PC-9 (cell line): ENCODE data around the gene TSR3. TPM values are rescaled to one million over a fixed set of nuclear protein-coding genes. Genes with fewer than 3 reads are reported as not detected.
A peak's percentile ranks its signal among the peaks of the same experiment; 100 is the strongest.

Source experiments
- BruUV-seq: library from RNA; stranded (reverse); fragments of 400-500 nt; replicated peaks from 2 replicates; lab custom pipeline; 2021; lab: Mats Ljungman, UMichigan
- CTCF ChIA-PET: fragments of 300-600 bp; sonication (Branson Sonifier 250); formaldehyde crosslinking; loops from one replicate; lab custom pipeline; 2022; ENCODE audit warnings: antibody characterized with exemption; lab: Charles Lee
- POLR2A ChIA-PET: fragments of 300-600 bp; sonication (Branson Sonifier 250); formaldehyde crosslinking; loops from one replicate; lab custom pipeline; 2022; ENCODE audit warnings: antibody characterized with exemption; ENCODE audit not compliant: unreplicated experiment; lab: Charles Lee
- DNase-seq, 2 experiments: peaks; one replicate each; pipeline versions ENCODE4 v3.0.0 to v3.0.0-alpha.2; 2015 to 2022; ENCODE audit warnings: mixed read lengths in 1 of 2
- H2AFZ ChIP-seq: fragments of 200-600 bp; sonication (generic); 2 replicates; pipeline ENCODE4 v1.8.1; 2017; ENCODE audit warnings: antibody characterized with exemption
- H3F3A ChIP-seq: fragments of 200-600 bp; sonication (generic); 2 replicates; pipeline ENCODE4 v1.8.1; 2017; ENCODE audit warnings: antibody characterized with exemption, mild to moderate bottlenecking, low read depth; ENCODE audit not compliant: insufficient read depth
- H3K27ac ChIP-seq: fragments of 200-600 bp; sonication (generic); 2 replicates; pipeline ENCODE4 v1.6.1; 2016; ENCODE audit warnings: mixed run types
- H3K27me3 ChIP-seq: fragments of 200-600 bp; sonication (generic); 2 replicates; pipeline ENCODE4 v1.6.1; 2016; ENCODE audit warnings: low read depth, mixed run types; ENCODE audit not compliant: insufficient read depth
- H3K36me3 ChIP-seq: fragments of 200-600 bp; sonication (generic); 2 replicates; pipeline ENCODE4 v1.6.1; 2016; ENCODE audit warnings: low read depth, mixed run types
- H3K4me1 ChIP-seq: fragments of 200-600 bp; sonication (generic); replicated peaks from 2 replicates; pipeline ENCODE4 v1.6.1; 2016; ENCODE audit warnings: mixed run types; ENCODE audit not compliant: insufficient read depth
- H3K4me2 ChIP-seq: fragments of 200-600 bp; sonication (generic); 2 replicates; pipeline ENCODE4 v1.6.1; 2017; ENCODE audit warnings: mixed run types
- H3K4me3 ChIP-seq: fragments of 200-600 bp; sonication (generic); 2 replicates; pipeline ENCODE4 v1.6.1; 2016; ENCODE audit warnings: mixed run types
- H3K79me2 ChIP-seq: fragments of 200-600 bp; sonication (generic); 2 replicates; pipeline ENCODE4 v1.6.1; 2017; ENCODE audit warnings: low read depth, mixed run types
- H3K9me2 ChIP-seq: fragments of 200-600 bp; sonication (generic); 2 replicates; pipeline ENCODE4 v1.8.1; 2017; ENCODE audit warnings: mild to moderate bottlenecking; ENCODE audit not compliant: insufficient read depth
- H3K9me3 ChIP-seq: fragments of 200-600 bp; sonication (generic); 2 replicates; pipeline ENCODE4 v1.8.1; 2016; ENCODE audit warnings: low read depth; ENCODE audit not compliant: insufficient read depth
- H4K20me1 ChIP-seq: fragments of 200-600 bp; sonication (generic); 2 replicates; pipeline ENCODE4 v1.8.1; 2017; ENCODE audit not compliant: insufficient read depth
- CTCF ChIP-seq: fragments of 200-600 bp; sonication (generic); conservative IDR thresholded peaks from 2 replicates; pipeline ENCODE4 v1.6.1; 2017; ENCODE audit warnings: mixed run types, antibody characterized with exemption, mild to moderate bottlenecking, moderate library complexity
- EZH2 ChIP-seq: fragments of 200-600 bp; sonication (generic); IDR thresholded peaks from 2 replicates; pipeline ENCODE4 v1.8.0; 2017; ENCODE audit warnings: antibody characterized with exemption, low read depth
- intact Hi-C: fragments of 100-400 bp; cut with micrococcal nuclease; formaldehyde crosslinking; loops from one replicate; pipeline ENCODE4 v1.10.0; 2022; ENCODE audit not compliant: unreplicated experiment
- total RNA-seq: library from RNA; stranded (reverse); gene quantifications from 2 replicates; pipeline ENCODE4 v1.2.3, GENCODE V29; 2021

The TSR3 gene
- total RNA-seq, 1 experiment from 2014 or later, result 69.5 TPM

- H4K20me1 ChIP-seq, result peaks cover 34% of the 10 kb centered on the region
- H3F3A ChIP-seq, result peaks cover 37% of the 10 kb centered on the region; the same call in 1 of the 2 replicates
- no peak for DNase-seq
- BruUV-seq, result no TSS peak
- H3K4me2 ChIP-seq, result no peak overlapping the region
- H3K79me2 ChIP-seq, result peaks cover 73% of the 10 kb centered on the region
- no peaks in the 10 kb centered on the region for H3K27me3 ChIP-seq
- TF ChIP-seq EZH2, result no peak
- no peak for TF ChIP-seq CTCF
- H3K36me3 ChIP-seq, result peaks cover 5% of the 10 kb centered on the region; the same call in 1 of the 2 replicates
- H2AFZ ChIP-seq, result no peak overlapping the region
- no peaks in the 10 kb centered on the region for H3K9me3 ChIP-seq
- intact Hi-C loops, result no loop called here
- no peak overlapping the region for H3K4me3 ChIP-seq
- no peak overlapping the region for H3K27ac ChIP-seq
- ChIA-PET POLR2A (no interaction called here), CTCF (no interaction called here)
- H3K4me1 ChIP-seq, result peaks cover 28% of the 10 kb centered on the region
- H3K9me2 ChIP-seq, result no peaks in the 10 kb centered on the region
Observed at GRCh38 chr16:1354815-1355540, 3.3 kb upstream of the TSR3 start.

GRCh38 chr16:1351215-1351581 is 480 bp downstream of the TSR3 start:
- no peaks in the 10 kb centered on the region for H3K27me3 ChIP-seq
- TF ChIP-seq EZH2, result no peak
- no peak for TF ChIP-seq CTCF
- ChIA-PET CTCF (no interaction called here), POLR2A (no interaction called here)
- no peaks in the 10 kb centered on the region for H3K9me2 ChIP-seq
- peaks cover 56% of the 10 kb centered on the region for H3K79me2 ChIP-seq
- peak overlapping the region; percentile 95 for H3K4me2 ChIP-seq
- H3K36me3 ChIP-seq, result no peaks in the 10 kb centered on the region
- H4K20me1 ChIP-seq, result peaks cover 9% of the 10 kb centered on the region; the same call in 1 of the 2 replicates
- peaks cover 17% of the 10 kb centered on the region for H3K4me1 ChIP-seq
- BruUV-seq, result no TSS peak
- no peak for DNase-seq
- H3K4me3 ChIP-seq, result peak overlapping the region; percentile 96
- no peak overlapping the region for H3K27ac ChIP-seq
- H3F3A ChIP-seq, result peaks cover 8% of the 10 kb centered on the region; the same call in 1 of the 2 replicates
- H2AFZ ChIP-seq, result peak overlapping the region; percentile 71; the same call in 1 of the 2 replicates
- no peaks in the 10 kb centered on the region for H3K9me3 ChIP-seq
- intact Hi-C loops, result no loop called here

- no peak overlapping the region for H2AFZ ChIP-seq
- BruUV-seq, result no TSS peak
- CTCF ChIA-PET, result no interaction called here
- H4K20me1 ChIP-seq, result 0 out of 2 replicates have a peak, but pooled peaks cover 6% of the 10 kb centered on the region
- H3K27ac ChIP-seq, result no peak overlapping the region
- peaks cover 17% of the 10 kb centered on the region for H3K4me1 ChIP-seq
- H3K79me2 ChIP-seq, result peaks cover 51% of the 10 kb centered on the region
- POLR2A ChIA-PET, result no interaction called here
- no peaks in the 10 kb centered on the region for H3K27me3 ChIP-seq
- H3K9me2 ChIP-seq, result no peaks in the 10 kb centered on the region
- TF ChIP-seq CTCF (no peak), EZH2 (no peak)
- H3F3A ChIP-seq, result peaks cover 8% of the 10 kb centered on the region; the same call in 1 of the 2 replicates
- no peaks in the 10 kb centered on the region for H3K9me3 ChIP-seq
- no peaks in the 10 kb centered on the region for H3K36me3 ChIP-seq
- intact Hi-C loops, result no loop called here
- peak overlapping the region; percentile 95 for H3K4me2 ChIP-seq
- DNase-seq, result no peak
- peak overlapping the region; percentile 96 for H3K4me3 ChIP-seq
Observed at GRCh38 chr16:1350691-1351090, 987 bp downstream of the TSR3 start.
